Globus pallidus (tissue), 1 donor: ENCODE results near the gene KRTAP1-4.
"Not testable (repeated sequence)": the region's sequence is repeated elsewhere in the genome, so short reads cannot be mapped to it uniquely, and the experiment has no call there.

Experiments used
- DNase-seq: peaks from one replicate; pipeline ENCODE4 v3.0.0-alpha.2; 2015; ENCODE audit warnings: low spot score

The KRTAP1-4 gene

GRCh38 chr17:41046735-41047465 lies 16.9 kb upstream of the KRTAP1-4 start, which contains the start of gene KRTAP2-1:
KRTAP2-1 (minus strand) TSS chr17:41047316; CDS start chr17:41047267, 49 bp downstream.
- not testable (repeated sequence) for DNase-seq

GRCh38 chr17:41042953-41043352 lies 13.0 kb upstream of the KRTAP1-4 start:
- DNase-seq = no peak

DNA sequence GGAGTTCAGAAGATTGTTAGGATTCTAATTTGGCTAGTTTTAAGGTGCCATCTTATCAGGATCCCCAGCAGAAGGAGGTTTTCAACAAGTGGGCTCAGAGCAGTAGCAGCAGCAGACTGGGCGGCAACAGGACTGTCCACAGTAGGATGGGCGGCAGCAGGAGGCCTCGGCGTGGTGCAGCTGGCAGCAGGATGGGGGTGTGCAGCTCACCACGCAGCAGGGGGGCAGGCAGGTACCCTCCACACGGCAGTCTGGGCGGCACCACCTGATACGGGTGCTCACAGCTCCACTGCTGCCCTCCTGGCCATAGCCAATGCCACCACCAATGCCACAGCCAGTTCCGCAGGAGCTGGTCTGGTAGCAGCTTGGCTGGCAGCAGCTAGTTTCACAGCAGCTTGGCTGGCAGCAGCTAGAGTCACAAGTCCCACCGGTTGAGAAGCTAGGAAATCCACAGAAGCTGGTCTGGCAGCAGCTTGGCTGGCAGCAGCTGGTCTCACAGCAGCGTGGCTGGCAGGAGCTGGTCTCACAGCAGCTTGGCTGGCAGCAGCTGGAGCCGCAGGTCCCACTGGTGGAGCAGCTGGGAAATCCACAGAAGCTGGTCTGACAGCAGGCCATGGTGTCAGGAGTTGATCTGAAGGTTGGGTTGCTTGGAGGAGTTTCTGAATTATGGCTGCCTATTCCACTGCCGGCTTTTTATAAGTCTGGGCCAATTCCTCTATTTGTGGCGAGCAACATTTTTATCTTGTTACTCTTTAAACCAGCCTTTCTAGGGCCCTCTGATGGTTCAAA lies 11.0 kb upstream of the KRTAP1-4 start, which contains the start of gene KRTAP1-1:
TSS of gene KRTAP1-1 (minus strand) at position 668 of the 789 bp plus-strand sequence. CDS start at position 615, 53 bp downstream.
- peak; percentile 0 for DNase-seq

- DNase-seq = no peak
Observed at GRCh38 chr17:41037853-41038350, 7.9 kb upstream of the KRTAP1-4 start.

GRCh38 chr17:41034346-41034935 lies 4.4 kb upstream of the KRTAP1-4 start, which contains the start of gene KRTAP1-3:
KRTAP1-3 (minus strand) TSS chr17:41034874; CDS start chr17:41034821, 53 bp downstream.
- DNase-seq = not testable (repeated sequence)

DNA sequence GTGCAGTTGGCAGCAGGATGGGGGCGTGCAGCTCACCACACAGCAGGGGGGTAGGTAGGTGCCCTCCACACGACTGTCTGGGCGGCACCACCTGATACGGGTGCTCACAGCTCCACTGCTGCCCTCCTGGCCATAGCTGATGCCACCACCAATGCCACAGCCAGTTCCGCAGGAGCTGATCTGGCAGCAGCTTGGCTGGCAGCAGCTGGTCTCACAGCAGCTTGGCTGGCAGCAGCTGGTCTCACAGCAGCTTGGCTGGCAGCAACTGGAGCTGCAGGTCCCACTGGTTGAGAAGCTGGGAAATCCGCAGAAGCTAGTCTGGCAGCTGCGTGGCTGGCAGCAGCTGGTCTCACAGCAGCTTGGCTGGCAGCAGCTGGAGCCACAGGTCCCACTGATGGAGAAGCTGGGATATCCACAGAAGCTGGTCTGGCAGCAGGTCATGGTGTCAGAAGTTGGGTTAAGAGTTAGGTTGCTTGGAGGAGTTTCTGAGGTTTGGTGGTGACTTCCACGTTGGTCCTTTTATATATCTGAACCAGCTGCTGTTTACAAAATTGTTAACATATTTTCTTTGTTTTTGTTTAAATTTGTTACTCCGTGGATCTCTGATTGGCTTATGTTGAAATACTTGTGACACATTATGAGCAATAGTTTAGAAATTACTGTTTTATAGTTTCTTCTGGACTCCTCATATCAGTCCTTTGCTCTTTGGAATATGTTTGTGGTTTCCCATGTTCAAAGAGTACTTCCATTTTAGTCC lies 3.1 kb downstream of the KRTAP1-4 start, which contains the start of gene KRTAP1-5:
TSS of gene KRTAP1-5 (minus strand) at position 494 of the 757 bp plus-strand sequence. CDS start at position 441, 53 bp downstream.
- no peak for DNase-seq

DNA sequence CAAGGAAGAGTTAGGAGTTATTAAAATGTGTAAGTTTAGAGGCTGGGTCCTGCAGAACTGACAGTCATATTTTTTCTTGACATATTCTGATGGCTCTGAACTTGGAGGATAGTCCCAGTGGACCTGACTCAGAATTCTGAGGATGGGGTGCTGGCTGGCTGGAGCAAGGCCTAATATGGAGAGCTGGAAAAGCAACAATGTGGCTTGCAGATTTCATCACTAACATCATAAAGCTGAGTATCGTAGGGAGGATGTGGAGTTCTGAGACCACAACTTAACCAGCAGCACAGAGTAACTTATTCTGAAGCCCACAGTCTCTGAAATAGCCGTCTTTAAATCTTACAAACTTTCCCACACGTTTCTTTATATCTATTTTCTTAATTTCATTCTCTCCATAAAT lies 5.3 kb downstream of the KRTAP1-4 start:
- no peak for DNase-seq

DNA sequence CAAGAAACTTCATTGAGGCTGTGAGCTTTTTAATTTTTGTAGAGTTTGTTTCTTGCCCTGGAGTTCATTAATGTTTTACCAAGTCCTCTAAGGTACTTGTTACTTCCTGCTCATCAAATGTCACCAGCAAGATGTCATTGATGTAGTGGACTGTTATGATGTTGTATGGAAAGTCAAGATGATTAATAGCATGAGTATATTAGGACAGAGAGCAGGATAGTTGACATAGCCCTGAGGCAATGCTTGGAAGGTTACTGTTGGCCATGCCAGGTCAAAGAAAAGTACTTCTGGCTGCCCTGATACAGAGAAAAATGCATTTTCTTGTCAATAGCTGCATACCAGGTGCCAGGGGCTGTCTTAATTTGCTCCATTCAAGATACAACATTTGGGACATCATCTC lies 9.7 kb downstream of the KRTAP1-4 start:
- DNase-seq = no peak

DNA sequence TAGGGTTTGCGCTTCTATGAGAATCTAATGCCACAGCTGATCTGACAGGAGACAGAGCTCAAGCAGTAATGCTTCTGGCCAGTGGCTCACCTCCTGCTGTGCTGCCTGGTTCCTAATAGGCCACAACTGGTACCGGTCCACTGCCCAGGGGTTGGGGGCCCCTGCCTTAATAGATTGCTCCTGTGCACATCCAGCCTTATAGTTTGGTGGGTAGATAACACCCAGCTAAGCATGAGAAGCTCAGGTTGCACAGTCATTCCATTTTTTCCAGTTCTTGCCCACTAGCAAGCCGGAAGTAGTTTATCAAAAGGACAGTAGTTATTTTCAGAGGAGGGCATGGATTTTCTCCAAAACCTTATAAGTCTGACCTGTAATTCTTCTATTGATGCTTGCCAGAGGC lies 10.6 kb downstream of the KRTAP1-4 start:
- DNase-seq = no peak

DNA sequence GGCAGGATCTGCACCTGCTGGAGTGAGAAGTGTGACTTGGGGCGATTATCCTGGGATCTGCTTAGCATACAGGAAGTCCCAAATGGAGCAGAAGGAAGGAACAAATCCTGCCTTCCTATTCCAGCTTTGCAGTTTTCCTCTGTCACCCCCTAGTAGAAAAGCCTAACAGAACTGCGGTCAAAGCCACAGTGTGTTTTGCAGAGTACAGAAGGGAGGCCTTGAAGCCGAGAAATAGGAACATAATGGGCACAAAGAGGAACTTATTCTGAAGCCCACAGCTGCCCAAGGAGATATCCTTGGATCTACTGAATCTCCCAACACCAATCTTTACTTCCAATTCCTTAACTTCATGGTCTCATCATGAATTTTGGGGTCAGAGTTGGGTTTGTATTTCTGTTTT lies 11.5 kb downstream of the KRTAP1-4 start:
- no peak for DNase-seq

GRCh38 chr17:41016578-41017215 lies 13.3 kb downstream of the KRTAP1-4 start:
- DNase-seq = no peak

- no peak for DNase-seq
Observed at GRCh38 chr17:41015454-41015853, 14.5 kb downstream of the KRTAP1-4 start.

DNA sequence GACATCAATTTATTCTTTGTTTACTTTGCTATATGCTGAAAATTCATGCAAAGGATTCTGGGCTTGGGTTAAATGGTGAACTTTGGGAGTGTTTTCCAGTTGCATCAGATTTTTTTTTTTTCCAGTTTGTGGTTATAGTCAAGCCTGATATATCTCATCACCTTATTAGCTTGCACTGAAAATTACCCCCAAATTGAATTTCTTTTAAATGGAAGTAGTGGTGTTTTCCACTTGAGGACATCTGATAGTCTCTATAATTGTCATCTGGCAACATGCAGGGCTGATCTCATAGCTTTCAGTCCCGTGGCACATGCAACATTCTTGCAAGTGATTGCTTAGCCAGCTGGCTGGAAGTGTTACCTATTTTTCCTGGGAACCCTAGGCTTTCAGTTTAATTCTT lies 16.4 kb downstream of the KRTAP1-4 start:
- DNase-seq = no peak

DNA sequence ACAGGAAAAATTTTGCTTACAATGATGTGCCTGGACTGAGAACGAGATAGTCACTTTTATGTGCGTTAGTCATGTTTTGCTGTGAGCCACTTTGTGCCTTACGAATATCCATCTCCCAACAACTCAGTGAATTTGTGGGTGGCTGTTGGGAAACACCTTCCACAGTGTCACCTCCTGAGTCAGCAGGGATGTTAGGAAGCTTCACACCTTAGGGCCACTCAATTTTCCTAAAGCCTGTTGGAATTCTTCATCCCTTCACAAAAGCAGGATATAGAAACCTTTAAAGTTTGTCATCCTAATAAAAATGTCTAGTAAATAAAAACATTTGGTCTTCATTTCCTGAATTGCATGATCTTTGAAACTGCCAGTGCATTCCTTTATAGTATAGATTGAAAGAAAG lies 16.8 kb downstream of the KRTAP1-4 start:
- no peak for DNase-seq

DNA sequence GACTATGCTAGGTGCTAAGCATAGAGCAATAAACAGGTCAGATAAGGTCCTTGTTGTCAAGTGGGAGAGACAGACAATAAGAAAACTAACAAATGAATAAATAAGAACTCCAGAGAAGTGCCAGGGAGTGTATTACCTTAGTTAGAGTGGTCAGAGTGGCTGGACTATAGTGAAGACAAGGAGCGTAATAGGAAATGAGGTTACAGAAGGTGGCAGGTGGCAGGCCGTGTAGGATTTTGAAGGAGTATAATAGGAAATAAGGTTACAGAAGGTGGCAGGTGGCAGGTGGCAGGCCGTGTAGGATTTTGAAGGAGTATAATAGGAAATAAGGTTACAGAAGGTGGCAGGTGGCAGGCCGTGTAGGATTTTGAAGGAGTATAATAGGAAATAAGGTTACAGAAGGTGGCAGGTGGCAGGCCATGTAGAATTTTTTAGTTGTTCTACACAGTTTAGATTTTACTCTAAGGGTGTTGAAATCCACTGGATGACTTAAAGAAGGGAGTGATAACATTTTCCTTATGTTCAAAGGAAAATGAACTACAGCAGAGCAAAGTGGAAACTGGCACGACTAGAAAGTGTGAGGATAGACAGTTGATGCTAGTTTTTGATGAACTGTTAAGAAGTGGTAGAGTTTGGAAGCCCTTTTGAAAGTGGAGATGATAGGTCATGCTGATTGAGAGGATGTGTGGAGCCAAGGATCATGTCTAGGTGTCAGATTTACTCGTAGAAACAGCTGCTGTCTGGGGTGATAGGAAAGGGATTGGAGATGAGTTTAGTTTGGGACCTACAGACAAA lies 17.5 kb downstream of the KRTAP1-4 start:
- DNase-seq = no peak

GRCh38 chr17:41010441-41010840 lies 19.6 kb downstream of the KRTAP1-4 start:
- DNase-seq = no peak

DNA sequence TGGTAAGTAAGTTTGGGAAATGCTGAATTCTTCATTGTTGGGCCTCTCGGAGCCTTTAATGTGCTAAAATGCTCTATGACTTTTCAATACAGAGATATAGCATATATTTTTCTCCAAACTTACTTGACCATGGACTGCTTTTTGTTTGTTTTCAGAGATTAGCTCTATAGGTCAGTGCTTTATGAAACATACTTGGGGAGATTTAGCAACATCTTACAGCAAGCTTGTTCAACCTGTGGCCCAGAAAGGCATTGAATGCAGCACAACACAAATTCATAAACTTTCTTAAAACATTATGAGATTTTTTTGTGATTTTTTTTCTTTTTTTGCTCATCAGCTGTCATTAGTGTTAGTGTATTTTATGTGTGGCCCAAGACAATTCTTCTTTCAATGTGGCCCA lies 20.1 kb downstream of the KRTAP1-4 start:
- DNase-seq = no peak

DNA sequence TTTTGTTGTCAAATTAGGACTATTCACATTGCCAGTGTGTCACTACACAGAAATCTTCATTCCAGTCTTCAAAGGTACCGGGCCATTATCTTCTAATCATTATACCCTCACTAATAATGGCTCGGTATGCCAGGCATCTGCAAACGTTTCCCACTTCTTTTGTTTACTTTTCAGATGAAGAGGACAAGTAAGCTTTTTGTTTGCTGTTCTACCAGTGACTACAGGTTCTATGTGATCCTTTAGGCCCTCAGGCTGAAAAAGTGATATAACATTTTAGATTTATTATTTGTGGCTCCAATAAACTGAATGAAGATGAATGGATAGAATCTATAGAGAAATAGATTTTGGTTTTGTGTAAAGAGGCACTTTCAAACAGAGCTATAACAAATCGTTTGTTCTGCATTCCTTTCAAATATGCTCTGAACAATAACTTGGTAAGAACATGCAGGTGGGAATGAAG lies 20.7 kb downstream of the KRTAP1-4 start:
- no peak for DNase-seq

- no peak for DNase-seq
Observed at GRCh38 chr17:41008811-41009210, 21.2 kb downstream of the KRTAP1-4 start, which contains the start of gene KRTAP3-1. KRTAP3-1 (minus strand) TSS chr17:41009128; CDS start chr17:41009074, 54 bp downstream.

- DNase-seq = no peak
Observed at GRCh38 chr17:41004397-41004796, 25.6 kb downstream of the KRTAP1-4 start.
